ENCODE data around the gene RPL14.

Gene RPL14

GRCh38 chr3:40465111-40465407 lies 7.9 kb downstream of the RPL14 start:
- Histone ChIP-seq H3K4ac (ENCODE audit: low read length) (no peak overlapping the region), H2BK12ac (ENCODE audit: low read length) (no peak overlapping the region), H3K18ac (ENCODE audit: low read length) (no peak overlapping the region), H2BK5ac (ENCODE audit: low read length) (no peak overlapping the region), H3K79me1 (ENCODE audit: low read depth, low read length) (no peaks in the 10 kb centered on the region), H3K9ac (ENCODE audit: low read depth, low read length, poor library complexity) (no peak overlapping the region), H3K4me3 (ENCODE audit: low read length in 2 of 2) (no peak overlapping the region), H2AFZ (ENCODE audit: low read length) (no peak overlapping the region), H3K14ac (ENCODE audit: low read length) (no peak overlapping the region), H4K8ac (ENCODE audit: low read depth, low read length) (no peak overlapping the region), H3K4me2 (ENCODE audit: insufficient read depth, low read length, poor library complexity, severe bottlenecking) (no peak overlapping the region), H3K36me3 (replicated peaks in 1 of 2; ENCODE audit: control insufficient read depth in 2 of 2, insufficient read depth in 2 of 2, low read length in 2 of 2) (peaks cover 30 to 72% of the 10 kb centered on the region in 2 donors), H4K91ac (ENCODE audit: low read depth, low read length, poor library complexity) (no peak overlapping the region), H2BK15ac (ENCODE audit: low read length) (no peak overlapping the region), H3K27ac (replicated peaks; ENCODE audit: low read length) (no peak overlapping the region), H2BK120ac (ENCODE audit: low read depth, low read length) (no peak overlapping the region), H2AK5ac (ENCODE audit: low read depth, low read length) (no peak overlapping the region), H3K4me1 (ENCODE audit: control insufficient read depth in 2 of 2, insufficient read depth in 1 of 2, low read depth in 1 of 2, low read length in 2 of 2) (no peaks in the 10 kb centered on the region), H3K23ac (ENCODE audit: low read depth, low read length, poor library complexity) (no peak overlapping the region), H3K9me3 (replicated peaks in 1 of 2; ENCODE audit: control insufficient read depth in 2 of 2, insufficient read depth in 1 of 2, low read depth in 1 of 2, low read length in 2 of 2) (no peaks in the 10 kb centered on the region), H3K27me3 (ENCODE audit: control insufficient read depth in 3 of 3, insufficient read depth in 3 of 3, low read depth in 1 of 3, low read length in 3 of 3) (no peaks in the 10 kb centered on the region)
- no peak for DNase-seq (ENCODE audit: low spot score)
- WGBS, 2 donors (ENCODE audit: extremely low coverage in 2 of 2, insufficient read length in 2 of 2, insufficient replicate concordance in 1 of 2) = 100% methylated on average over 1 of the region's 4 CpGs; no CpG with 5 or more reads in 1 of the 2 donors

GRCh38 chr3:40465456-40465855 lies 8.3 kb downstream of the RPL14 start:
- no peak overlapping the region for H3K23ac ChIP-seq (ENCODE audit: low read depth, low read length, poor library complexity)
- no peak overlapping the region for H3K4me3 ChIP-seq (ENCODE audit: low read length in 2 of 2)
- no peak overlapping the region for H4K91ac ChIP-seq (ENCODE audit: low read depth, low read length, poor library complexity)
- no peak overlapping the region for H2BK15ac ChIP-seq (ENCODE audit: low read length)
- no peak overlapping the region for H3K4me2 ChIP-seq (ENCODE audit: insufficient read depth, low read length, poor library complexity, severe bottlenecking)
- no CpG with 5 or more reads among the region's 2 CpGs for WGBS, 2 donors (ENCODE audit: extremely low coverage in 2 of 2, insufficient read length in 2 of 2, insufficient replicate concordance in 1 of 2)
- no peak overlapping the region for H3K18ac ChIP-seq (ENCODE audit: low read length)
- H3K36me3 ChIP-seq (replicated peaks in 1 of 2; ENCODE audit: control insufficient read depth in 2 of 2, insufficient read depth in 2 of 2, low read length in 2 of 2) = peaks cover 27 to 69% of the 10 kb centered on the region in 2 donors
- H3K27me3 ChIP-seq (ENCODE audit: control insufficient read depth in 3 of 3, insufficient read depth in 3 of 3, low read depth in 1 of 3, low read length in 3 of 3) = no peaks in the 10 kb centered on the region
- no peaks in the 10 kb centered on the region for H3K79me1 ChIP-seq (ENCODE audit: low read depth, low read length)
- no peaks in the 10 kb centered on the region for H3K4me1 ChIP-seq (ENCODE audit: control insufficient read depth in 2 of 2, insufficient read depth in 1 of 2, low read depth in 1 of 2, low read length in 2 of 2)
- no peak overlapping the region for H3K9ac ChIP-seq (ENCODE audit: low read depth, low read length, poor library complexity)
- H2AK5ac ChIP-seq (ENCODE audit: low read depth, low read length) = no peak overlapping the region
- H4K8ac ChIP-seq (ENCODE audit: low read depth, low read length) = no peak overlapping the region
- H3K4ac ChIP-seq (ENCODE audit: low read length) = no peak overlapping the region
- no peak for DNase-seq (ENCODE audit: low spot score)
- H2BK120ac ChIP-seq (ENCODE audit: low read depth, low read length) = no peak overlapping the region
- H2BK12ac ChIP-seq (ENCODE audit: low read length) = no peak overlapping the region
- H3K9me3 ChIP-seq (replicated peaks in 1 of 2; ENCODE audit: control insufficient read depth in 2 of 2, insufficient read depth in 1 of 2, low read depth in 1 of 2, low read length in 2 of 2) = no peaks in the 10 kb centered on the region
- H3K14ac ChIP-seq (ENCODE audit: low read length) = peak overlapping the region; percentile 44
- H2BK5ac ChIP-seq (ENCODE audit: low read length) = no peak overlapping the region
- no peak overlapping the region for H3K27ac ChIP-seq (replicated peaks; ENCODE audit: low read length)
- no peak overlapping the region for H2AFZ ChIP-seq (ENCODE audit: low read length)

GRCh38 chr3:40468018-40468417 lies 10.9 kb downstream of the RPL14 start:
- Histone ChIP-seq H3K27me3 (ENCODE audit: control insufficient read depth in 3 of 3, insufficient read depth in 3 of 3, low read depth in 1 of 3, low read length in 3 of 3) (no peaks in the 10 kb centered on the region), H2AFZ (ENCODE audit: low read length) (no peak overlapping the region), H2BK120ac (ENCODE audit: low read depth, low read length) (no peak overlapping the region), H3K4me3 (ENCODE audit: low read length in 2 of 2) (no peak overlapping the region), H3K4me1 (ENCODE audit: control insufficient read depth in 2 of 2, insufficient read depth in 1 of 2, low read depth in 1 of 2, low read length in 2 of 2) (no peaks in the 10 kb centered on the region), H2BK5ac (ENCODE audit: low read length) (no peak overlapping the region), H3K9me3 (replicated peaks in 1 of 2; ENCODE audit: control insufficient read depth in 2 of 2, insufficient read depth in 1 of 2, low read depth in 1 of 2, low read length in 2 of 2) (no peaks in the 10 kb centered on the region), H3K27ac (replicated peaks; ENCODE audit: low read length) (no peak overlapping the region), H3K14ac (ENCODE audit: low read length) (no peak overlapping the region), H3K9ac (ENCODE audit: low read depth, low read length, poor library complexity) (no peak overlapping the region), H2BK12ac (ENCODE audit: low read length) (no peak overlapping the region), H2BK15ac (ENCODE audit: low read length) (no peak overlapping the region), H4K91ac (ENCODE audit: low read depth, low read length, poor library complexity) (no peak overlapping the region), H3K4ac (ENCODE audit: low read length) (no peak overlapping the region), H3K4me2 (ENCODE audit: insufficient read depth, low read length, poor library complexity, severe bottlenecking) (no peak overlapping the region), H3K79me1 (ENCODE audit: low read depth, low read length) (no peaks in the 10 kb centered on the region), H2AK5ac (ENCODE audit: low read depth, low read length) (no peak overlapping the region), H3K36me3 (replicated peaks in 1 of 2; ENCODE audit: control insufficient read depth in 2 of 2, insufficient read depth in 2 of 2, low read length in 2 of 2) (peaks cover 16 to 43% of the 10 kb centered on the region in 2 donors), H4K8ac (ENCODE audit: low read depth, low read length) (no peak overlapping the region), H3K23ac (ENCODE audit: low read depth, low read length, poor library complexity) (no peak overlapping the region), H3K18ac (ENCODE audit: low read length) (no peak overlapping the region)
- no CpG with 5 or more reads among the region's 4 CpGs for WGBS, 2 donors (ENCODE audit: extremely low coverage in 2 of 2, insufficient read length in 2 of 2, insufficient replicate concordance in 1 of 2)
- DNase-seq (ENCODE audit: low spot score) = no peak

- Histone ChIP-seq H3K9ac (ENCODE audit: low read depth, low read length, poor library complexity) (no peak overlapping the region), H3K23ac (ENCODE audit: low read depth, low read length, poor library complexity) (no peak overlapping the region), H3K27me3 (ENCODE audit: control insufficient read depth in 3 of 3, insufficient read depth in 3 of 3, low read depth in 1 of 3, low read length in 3 of 3) (no peaks in the 10 kb centered on the region), H4K8ac (ENCODE audit: low read depth, low read length) (no peak overlapping the region), H3K4ac (ENCODE audit: low read length) (no peak overlapping the region), H3K79me1 (ENCODE audit: low read depth, low read length) (no peaks in the 10 kb centered on the region), H3K9me3 (replicated peaks in 1 of 2; ENCODE audit: control insufficient read depth in 2 of 2, insufficient read depth in 1 of 2, low read depth in 1 of 2, low read length in 2 of 2) (no peaks in the 10 kb centered on the region), H2AK5ac (ENCODE audit: low read depth, low read length) (no peak overlapping the region), H2BK12ac (ENCODE audit: low read length) (no peak overlapping the region), H3K14ac (ENCODE audit: low read length) (no peak overlapping the region), H4K91ac (ENCODE audit: low read depth, low read length, poor library complexity) (no peak overlapping the region), H2AFZ (ENCODE audit: low read length) (no peak overlapping the region), H2BK5ac (ENCODE audit: low read length) (no peak overlapping the region), H2BK120ac (ENCODE audit: low read depth, low read length) (no peak overlapping the region), H3K18ac (ENCODE audit: low read length) (no peak overlapping the region), H2BK15ac (ENCODE audit: low read length) (no peak overlapping the region), H3K36me3 (replicated peaks in 1 of 2; ENCODE audit: control insufficient read depth in 2 of 2, insufficient read depth in 2 of 2, low read length in 2 of 2) (peaks cover 7 to 17% of the 10 kb centered on the region in 2 donors), H3K4me2 (ENCODE audit: insufficient read depth, low read length, poor library complexity, severe bottlenecking) (no peak overlapping the region), H3K4me3 (ENCODE audit: low read length in 2 of 2) (no peak overlapping the region), H3K27ac (replicated peaks; ENCODE audit: low read length) (no peak overlapping the region), H3K4me1 (ENCODE audit: control insufficient read depth in 2 of 2, insufficient read depth in 1 of 2, low read depth in 1 of 2, low read length in 2 of 2) (no peaks in the 10 kb centered on the region)
- no CpG with 5 or more reads among the region's 4 CpGs for WGBS, 2 donors (ENCODE audit: extremely low coverage in 2 of 2, insufficient read length in 2 of 2, insufficient replicate concordance in 1 of 2)
- no peak for DNase-seq (ENCODE audit: low spot score)
Measured at GRCh38 chr3:40470701-40471100, 13.6 kb downstream of the RPL14 start.

All from neuronal stem cell (in vitro differentiated cells).